ENCODE results near the gene ZNF608. TPM values are rescaled to one million over a fixed set of nuclear protein-coding genes. Genes with fewer than 3 reads are reported as not detected.

Gene ZNF608
- total and polyA plus RNA-seq, 2 donors (not counting 3 experiments of a cell fraction or from before 2014, with no cell fraction given), result 16.2 to 33.6 TPM

DNA sequence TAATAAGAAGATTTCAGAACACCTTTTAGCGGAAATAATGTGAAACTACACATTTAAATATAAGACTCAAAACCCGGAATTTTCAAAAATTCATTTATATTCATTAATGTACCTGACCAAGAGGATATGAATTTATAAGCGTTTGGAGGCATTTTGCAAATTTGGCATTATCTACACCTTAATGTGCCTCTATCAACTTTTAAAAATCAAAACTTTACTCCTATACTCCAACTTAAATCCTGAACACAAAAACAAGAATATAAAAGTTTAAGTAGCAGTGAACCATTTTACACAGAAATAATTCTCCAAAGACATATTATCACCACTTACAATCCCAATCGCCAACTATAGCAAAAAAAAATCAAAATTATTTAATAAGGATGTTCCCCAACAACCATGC is 3.9 kb downstream of the ZNF608 start:
- Histone ChIP-seq H3K79me2 (ENCODE audit: control insufficient read depth, insufficient read depth, low read length) (peaks cover 57% of the 10 kb centered on the region), H3K9me3 (replicated peaks; ENCODE audit: control insufficient read depth, insufficient read depth, low read length) (no peaks in the 10 kb centered on the region), H3K36me3 (ENCODE audit: control insufficient read depth in 2 of 2, extremely low read depth in 1 of 2, insufficient read depth in 2 of 2, low read length in 2 of 2) (no peaks in the 10 kb centered on the region), H3K4me2 (ENCODE audit: insufficient read depth, low read length) (peak overlapping the region; percentile 99), H3K4me1 (ENCODE audit: control insufficient read depth, extremely low read depth, insufficient read depth, low read length) (peaks cover 33% of the 10 kb centered on the region), H3K9me1 (replicated peaks; ENCODE audit: control insufficient read depth, extremely low read depth, insufficient read depth, low read length) (no peaks in the 10 kb centered on the region), H3K27ac (ENCODE audit: insufficient read depth, low read depth, low read length) (no peak overlapping the region), H3K4me3 (replicated peaks in 1 of 3; ENCODE audit: insufficient read depth in 1 of 3, low read depth in 1 of 3, low read length in 3 of 3) (peak overlapping the region in 2 of 3 experiments; percentile 65 to 99), H3K9ac (replicated peaks; ENCODE audit: extremely low read depth, insufficient read depth, low read length) (no peak overlapping the region), H2AFZ (ENCODE audit: low read depth, low read length) (no peak overlapping the region), H3K27me3 (ENCODE audit: control insufficient read depth in 2 of 2, insufficient read depth in 2 of 2, low read length in 2 of 2) (no peaks in the 10 kb centered on the region), H4K20me1 (replicated peaks; ENCODE audit: control insufficient read depth, extremely low read depth, insufficient read depth, low read length) (peaks cover 5% of the 10 kb centered on the region)
- dilution Hi-C loops (cut with MboI; ENCODE audit: extremely low pct_ligation_motif_present, low sequenced_read_pairs), result no loop called here
- intact Hi-C loops (cut with micrococcal nuclease), result loop anchor here (1.0 to 10.0 kb wide), 2 partner anchors 81 to 928 kb away; no protein-coding TSS in a partner anchor
- ChIA-PET POLR2A (interaction anchor here (0.7 kb wide), 1 partner anchor 91 kb away, joined by 3 read pairs; no protein-coding TSS in a partner anchor), CTCF (no interaction called here)
- DNase-seq (ENCODE audit: low read depth, low spot score), result no peak
- no TSS peak for BruUV-seq (replicated peaks)
- FAIRE-seq, result no peak
- TF ChIP-seq, protein P1, sequence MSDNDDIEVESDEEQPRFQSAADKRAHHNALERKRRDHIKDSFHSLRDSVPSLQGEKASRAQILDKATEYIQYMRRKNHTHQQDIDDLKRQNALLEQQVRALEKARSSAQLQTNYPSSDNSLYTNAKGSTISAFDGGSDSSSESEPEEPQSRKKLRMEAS (IDR thresholded peaks at IDR 0.05; ENCODE audit: insufficient read depth, insufficient read length), result no peak
- TF ChIP-seq MYC (IDR thresholded peaks at IDR 0.05; ENCODE audit: low read depth, low read length), result no peak
- no peak for TF ChIP-seq POLR2A (IDR thresholded peaks at IDR 0.05; ENCODE audit: low read depth, low read length)
- TF ChIP-seq EZH2 (IDR thresholded peaks at IDR 0.05; ENCODE audit: borderline replicate concordance, low read depth, low read length, severe bottlenecking), result no peak
- TF ChIP-seq POLR2AphosphoS5 (IDR thresholded peaks at IDR 0.05; ENCODE audit: insufficient read depth, low read depth, low read length), result no peak
- TF ChIP-seq JUN (IDR thresholded peaks at IDR 0.05; ENCODE audit: borderline replicate concordance, insufficient read depth, insufficient read length, low read depth), result no peak
- TF ChIP-seq, protein P2, sequence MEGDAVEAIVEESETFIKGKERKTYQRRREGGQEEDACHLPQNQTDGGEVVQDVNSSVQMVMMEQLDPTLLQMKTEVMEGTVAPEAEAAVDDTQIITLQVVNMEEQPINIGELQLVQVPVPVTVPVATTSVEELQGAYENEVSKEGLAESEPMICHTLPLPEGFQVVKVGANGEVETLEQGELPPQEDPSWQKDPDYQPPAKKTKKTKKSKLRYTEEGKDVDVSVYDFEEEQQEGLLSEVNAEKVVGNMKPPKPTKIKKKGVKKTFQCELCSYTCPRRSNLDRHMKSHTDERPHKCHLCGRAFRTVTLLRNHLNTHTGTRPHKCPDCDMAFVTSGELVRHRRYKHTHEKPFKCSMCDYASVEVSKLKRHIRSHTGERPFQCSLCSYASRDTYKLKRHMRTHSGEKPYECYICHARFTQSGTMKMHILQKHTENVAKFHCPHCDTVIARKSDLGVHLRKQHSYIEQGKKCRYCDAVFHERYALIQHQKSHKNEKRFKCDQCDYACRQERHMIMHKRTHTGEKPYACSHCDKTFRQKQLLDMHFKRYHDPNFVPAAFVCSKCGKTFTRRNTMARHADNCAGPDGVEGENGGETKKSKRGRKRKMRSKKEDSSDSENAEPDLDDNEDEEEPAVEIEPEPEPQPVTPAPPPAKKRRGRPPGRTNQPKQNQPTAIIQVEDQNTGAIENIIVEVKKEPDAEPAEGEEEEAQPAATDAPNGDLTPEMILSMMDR (IDR thresholded peaks at IDR 0.05; ENCODE audit: extremely low read depth in 1 of 2, insufficient read depth in 1 of 2, low read depth in 1 of 2, low read length in 2 of 2), result no peak
- no peak for TF ChIP-seq GATA2 (IDR thresholded peaks at IDR 0.05; ENCODE audit: insufficient read depth, insufficient read length, low read depth, low read length)
- TF ChIP-seq FOS (IDR thresholded peaks at IDR 0.05; ENCODE audit: borderline replicate concordance, insufficient read depth, low read length), result no peak
